Hepatocyte (in vitro differentiated cells): ENCODE results near the gene TNIP3. TPM values are rescaled to one million over a fixed set of nuclear protein-coding genes. Genes with fewer than 3 reads are reported as not detected.
"Not testable (repeated sequence)": the region's sequence is repeated elsewhere in the genome, so short reads cannot be mapped to it uniquely, and the experiment has no call there.

Source experiments
- DNase-seq: peaks from one replicate; pipeline ENCODE4 v3.0.0-alpha.2; 2016; ENCODE audit warnings: low spot score
- H2AFZ ChIP-seq: fragments of 200-600 bp; sonication (generic); 2 replicates; pipeline ENCODE4 v1.6.0; 2016; ENCODE audit warnings: antibody characterized with exemption, mild to moderate bottlenecking
- H3K27ac ChIP-seq: fragments of 200-600 bp; sonication (generic); 2 replicates; pipeline ENCODE4 v1.5.1; 2016; ENCODE audit warnings: mild to moderate bottlenecking
- H3K27me3 ChIP-seq: fragments of 200-600 bp; sonication (generic); 2 replicates; pipeline ENCODE4 v1.6.1; 2016
- H3K36me3 ChIP-seq: fragments of 200-600 bp; sonication (generic); replicated peaks from 2 replicates; pipeline ENCODE4 v1.5.1; 2016; ENCODE audit warnings: low read depth; ENCODE audit not compliant: insufficient read depth
- H3K4me1 ChIP-seq: fragments of 200-600 bp; sonication (generic); 2 replicates; pipeline ENCODE4 v1.5.1; 2016; ENCODE audit warnings: mild to moderate bottlenecking, moderate library complexity; ENCODE audit not compliant: insufficient read depth
- H3K4me2 ChIP-seq: fragments of 200-600 bp; sonication (generic); 2 replicates; pipeline ENCODE4 v1.6.0; 2016
- H3K4me3 ChIP-seq: fragments of 200-600 bp; sonication (generic); 2 replicates; pipeline ENCODE4 v1.5.1; 2016; ENCODE audit warnings: mild to moderate bottlenecking
- H3K79me2 ChIP-seq: fragments of 200-600 bp; sonication (generic); 2 replicates; pipeline ENCODE4 v1.6.0; 2017; ENCODE audit warnings: mild to moderate bottlenecking
- H3K9me2 ChIP-seq: fragments of 200-600 bp; sonication (generic); replicated peaks from 2 replicates; pipeline ENCODE4 v1.6.0; 2017; ENCODE audit warnings: mild to moderate bottlenecking; ENCODE audit not compliant: insufficient read depth
- H3K9me3 ChIP-seq: fragments of 200-600 bp; sonication (generic); 2 replicates; pipeline ENCODE4 v1.5.1; 2016; ENCODE audit warnings: low read depth, mild to moderate bottlenecking
- H4K20me1 ChIP-seq: fragments of 200-600 bp; sonication (generic); 2 replicates; pipeline ENCODE4 v1.6.0; 2016; ENCODE audit warnings: mild to moderate bottlenecking; ENCODE audit not compliant: insufficient read depth, poor library complexity, severe bottlenecking
- CTCF ChIP-seq: fragments of 200-600 bp; sonication (generic); IDR thresholded peaks from 2 replicates; pipeline ENCODE4 v1.5.1; 2016; ENCODE audit warnings: antibody characterized with exemption, mild to moderate bottlenecking; ENCODE audit not compliant: poor library complexity
- EZH2 ChIP-seq: fragments of 200-600 bp; sonication (generic); IDR thresholded peaks from 2 replicates; pipeline ENCODE4 v1.6.1; 2016; ENCODE audit warnings: antibody characterized with exemption, mild to moderate bottlenecking, borderline replicate concordance
- EZH2phosphoT487 ChIP-seq: fragments of 200-600 bp; sonication (generic); IDR thresholded peaks from one replicate; pipeline ENCODE4 v1.6.1; 2018; ENCODE audit warnings: antibody characterized with exemption, mild to moderate bottlenecking, low read depth, moderate library complexity; ENCODE audit not compliant: unreplicated experiment, severe bottlenecking
- WGBS: methylation state at CpG from one replicate; pipeline ENCODE4 v1.1.6; 2016; ENCODE audit warnings: low lambda C conversion rate; ENCODE audit errors: missing lambda C conversion rate; 5-methylcytosine and 5-hydroxymethylcytosine counted together
- polyA plus RNA-seq: library from polyadenylated mRNA; unstranded; fragments of >200 nt; fragmentation: Nextera tagmentation; extraction: Ambion mirVana; gene quantifications from 2 replicates; pipeline ENCODE4 v1.2.1, GENCODE V29; 2016
- total RNA-seq: library from RNA; depleted of rRNA; stranded (reverse); fragments of >200 nt; gene quantifications from 2 replicates; pipeline ENCODE4 v1.2.3, GENCODE V29; 2014

Gene TNIP3
- total and polyA plus RNA-seq, 2 experiments from 2014 or later, result 0.53 to 0.63 TPM

GRCh38 chr4:121208244-121209007, 44.3 kb upstream of the TNIP3 start:
- Histone ChIP-seq H3K9me3 (no peaks in the 10 kb centered on the region), H3K4me2 (no peak overlapping the region), H3K4me3 (no peak overlapping the region), H3K9me2 (no peaks in the 10 kb centered on the region), H3K27ac (no peak overlapping the region), H4K20me1 (no peaks in the 10 kb centered on the region), H3K36me3 (no peaks in the 10 kb centered on the region), H3K4me1 (no peaks in the 10 kb centered on the region), H3K79me2 (no peaks in the 10 kb centered on the region), H2AFZ (no peak overlapping the region), H3K27me3 (no peaks in the 10 kb centered on the region)
- no peak for DNase-seq
- TF ChIP-seq CTCF (no peak), EZH2 (no peak), EZH2phosphoT487 (no peak)
- 83% methylated on average over 4 of the region's 4 CpGs for WGBS

- H2AFZ ChIP-seq, H3K9me3 ChIP-seq, H3K27ac ChIP-seq, H4K20me1 ChIP-seq, H3K27me3 ChIP-seq, DNase-seq, H3K9me2 ChIP-seq, H3K4me2 ChIP-seq, H3K4me1 ChIP-seq, H3K36me3 ChIP-seq, H3K79me2 ChIP-seq, H3K4me3 ChIP-seq: not testable (repeated sequence)
- 97% methylated on average over 3 of the region's 3 CpGs for whole genome bisulfite sequencing
Measured at GRCh38 chr4:121205777-121206176, 41.7 kb upstream of the TNIP3 start.

- H3K27ac ChIP-seq, result no peak overlapping the region
- no peaks in the 10 kb centered on the region for H3K9me2 ChIP-seq
- TF ChIP-seq EZH2 (no peak), EZH2phosphoT487 (no peak), CTCF (no peak)
- H3K9me3 ChIP-seq, result no peaks in the 10 kb centered on the region
- no peaks in the 10 kb centered on the region for H4K20me1 ChIP-seq
- DNase-seq, result no peak
- H3K4me2 ChIP-seq, result no peak overlapping the region
- H3K27me3 ChIP-seq, result no peaks in the 10 kb centered on the region
- H3K4me1 ChIP-seq, result peaks cover 5% of the 10 kb centered on the region
- no peak overlapping the region for H3K4me3 ChIP-seq
- 88% methylated on average over 3 of the region's 3 CpGs for WGBS
- H3K36me3 ChIP-seq, result no peaks in the 10 kb centered on the region
- H2AFZ ChIP-seq, result no peak overlapping the region
- no peaks in the 10 kb centered on the region for H3K79me2 ChIP-seq
Measured at GRCh38 chr4:121200795-121201472, 36.8 kb upstream of the TNIP3 start.
